MCF 10A (cell line): ENCODE measurements around the gene OSBP2. TPM values are rescaled to one million over a fixed set of nuclear protein-coding genes. Genes with fewer than 3 reads are reported as not detected.

Experiments
- BruUV-seq: library from RNA; stranded (reverse); fragments of 400-500 nt; replicated peaks from 2 replicates; lab custom pipeline; 2021; lab: Mats Ljungman, UMichigan
- CTCF ChIA-PET: fragments of 300-600 bp; sonication (Branson Sonifier 250); formaldehyde crosslinking; extraction: SDS; loops from one replicate; lab custom pipeline; 2021; ENCODE audit warnings: antibody characterized with exemption, inconsistent platforms; lab: Yijun Ruan, JAX
- POLR2A ChIA-PET: fragments of 300-600, 350-650 bp; sonication (Branson Sonifier 250); formaldehyde crosslinking; extraction: SDS; loops from one replicate; lab custom pipeline; 2020; ENCODE audit warnings: antibody characterized with exemption, inconsistent platforms; lab: Yijun Ruan, JAX
- DNase-seq: peaks from one replicate; pipeline ENCODE4 v3.0.0-alpha.2; 2018; ENCODE audit not compliant: unreplicated experiment
- H3K27ac Mint-ChIP-seq: one replicate; pipeline ENCODE4 v1.8.0; 2022; ENCODE audit warnings: mild to moderate bottlenecking, low read depth, mixed read lengths; ENCODE audit not compliant: unreplicated experiment
- H3K27me3 Mint-ChIP-seq: one replicate; pipeline ENCODE4 v1.8.0; 2022; ENCODE audit warnings: mixed read lengths; ENCODE audit not compliant: insufficient read depth, unreplicated experiment
- H3K36me3 Mint-ChIP-seq: one replicate; pipeline ENCODE4 v1.8.0; 2022; ENCODE audit warnings: mild to moderate bottlenecking, moderate library complexity, mixed read lengths; ENCODE audit not compliant: insufficient read depth, unreplicated experiment
- H3K4me1 Mint-ChIP-seq: one replicate; pipeline ENCODE4 v1.8.0; 2022; ENCODE audit warnings: mixed read lengths; ENCODE audit not compliant: insufficient read depth, unreplicated experiment
- H3K4me3 Mint-ChIP-seq: one replicate; pipeline ENCODE4 v1.8.0; 2022; ENCODE audit warnings: mild to moderate bottlenecking, moderate library complexity, mixed read lengths; ENCODE audit not compliant: unreplicated experiment
- H3K9me3 Mint-ChIP-seq: one replicate; pipeline ENCODE4 v1.8.0; 2022; ENCODE audit warnings: mixed read lengths; ENCODE audit not compliant: unreplicated experiment
- CTCF ChIP-seq: fragments of 200-600 bp; IDR thresholded peaks from one replicate; pipeline ENCODE4 v1.8.0; 2022; ENCODE audit warnings: antibody characterized with exemption, mild to moderate bottlenecking; ENCODE audit not compliant: unreplicated experiment
- intact Hi-C: fragments of 100-400 bp; cut with micrococcal nuclease; formaldehyde crosslinking; loops from 2 replicates; pipeline ENCODE4 v1.14.1; 2022
- total RNA-seq: library from RNA; stranded (reverse); gene quantifications from 2 replicates; pipeline ENCODE4 v1.2.3, GENCODE V29; 2022

Gene OSBP2
- total RNA-seq, 1 experiment from 2014 or later, result 276 TPM

GRCh38 chr22:30821863-30822215, 127.2 kb downstream of the OSBP2 start:
- no peak for DNase-seq
- peaks cover 12% of the 10 kb centered on the region for H3K36me3 Mint-ChIP-seq
- H3K27ac Mint-ChIP-seq, result peak overlapping the region; percentile 37
- H3K27me3 Mint-ChIP-seq, result no peaks in the 10 kb centered on the region
- peak overlapping the region; percentile 65 for H3K4me3 Mint-ChIP-seq
- H3K4me1 Mint-ChIP-seq, result peaks cover 27% of the 10 kb centered on the region
- H3K9me3 Mint-ChIP-seq, result no peaks in the 10 kb centered on the region
- intact Hi-C loops, result no loop called here
- no TSS peak for BruUV-seq
- TF ChIP-seq CTCF, result no peak
- ChIA-PET POLR2A (interaction anchor here (0.8 to 5.8 kb wide), 9 partner anchors 8 to 51 kb away, joined by 3 to 38 read pairs (median 5); no protein-coding TSS in a partner anchor), CTCF (interaction anchor here (0.9 to 2.0 kb wide), 6 partner anchors 8 to 99 kb away, joined by 3 to 11 read pairs (median 5); no protein-coding TSS in a partner anchor)

DNA sequence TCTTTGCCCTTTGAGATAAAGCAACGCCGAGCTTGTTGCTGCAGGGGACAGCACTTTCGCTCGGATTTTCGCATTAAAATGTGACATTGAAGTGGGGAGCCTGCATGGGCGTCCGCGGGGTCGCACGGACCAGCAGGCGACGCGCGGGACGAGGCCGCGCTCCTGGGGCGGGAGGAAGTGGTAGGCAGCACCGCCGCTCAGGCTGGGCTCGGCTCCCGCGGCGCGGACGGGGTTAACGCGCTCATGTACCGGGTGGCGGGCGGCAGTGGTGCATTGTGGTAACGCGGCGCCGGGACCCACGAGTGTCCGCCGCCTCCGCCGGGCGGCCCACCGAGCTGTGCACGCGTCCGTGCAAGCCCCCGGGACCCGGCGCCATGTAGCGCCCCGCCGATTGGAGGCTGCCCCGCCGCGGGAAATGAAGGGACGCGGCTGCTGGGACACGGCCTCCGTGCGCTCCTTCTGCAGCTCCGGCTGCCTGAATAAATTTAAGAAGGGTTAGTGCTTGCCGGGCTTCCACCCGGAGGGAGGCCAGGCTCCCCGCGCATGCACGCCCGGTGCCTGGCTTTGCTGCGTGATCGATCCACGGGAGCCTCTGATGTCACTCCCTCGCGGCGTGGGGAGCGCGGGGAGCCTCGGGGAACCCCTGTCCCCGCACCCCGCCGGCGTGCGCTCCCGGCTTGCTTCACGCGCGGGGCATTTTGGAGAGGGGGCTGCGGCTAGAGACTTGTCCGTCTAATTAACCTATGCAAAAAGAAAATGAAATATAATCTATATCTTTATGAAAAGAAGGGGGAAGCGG, 127.7 kb downstream of the OSBP2 start:
- POLR2A ChIA-PET, result interaction anchor here (0.8 to 5.8 kb wide), 10 partner anchors 7 to 51 kb away, joined by 3 to 38 read pairs (median 6); no protein-coding TSS in a partner anchor
- Mint-ChIP-seq H3K4me1 (peaks cover 32% of the 10 kb centered on the region), H3K27me3 (no peaks in the 10 kb centered on the region), H3K27ac (no peak overlapping the region), H3K36me3 (peaks cover 9% of the 10 kb centered on the region), H3K9me3 (no peaks in the 10 kb centered on the region), H3K4me3 (peak overlapping the region; percentile 65)
- TF ChIP-seq CTCF, result no peak
- CTCF ChIA-PET, result interaction anchor here (1.0 to 2.0 kb wide), 3 partner anchors 9 to 67 kb away, joined by 4 to 11 read pairs (median 6); no protein-coding TSS in a partner anchor
- BruUV-seq, result no TSS peak
- DNase-seq, result no peak
- intact Hi-C loops, result no loop called here

GRCh38 chr22:30823015-30823370, 128.3 kb downstream of the OSBP2 start:
- Mint-ChIP-seq H3K27me3 (no peaks in the 10 kb centered on the region), H3K36me3 (peaks cover 9% of the 10 kb centered on the region), H3K4me3 (peak overlapping the region; percentile 65), H3K4me1 (peaks cover 37% of the 10 kb centered on the region), H3K27ac (peak overlapping the region; percentile 70), H3K9me3 (no peaks in the 10 kb centered on the region)
- no peak for DNase-seq
- POLR2A ChIA-PET, result interaction anchor here (0.5 to 5.8 kb wide), 6 partner anchors 15 to 354 kb away, joined by 3 to 38 read pairs (median 14); no protein-coding TSS in a partner anchor
- no TSS peak for BruUV-seq
- TF ChIP-seq CTCF, result no peak
- CTCF ChIA-PET, result interaction anchor here (0.6 to 2.0 kb wide), 4 partner anchors 8 to 97 kb away, joined by 3 to 4 read pairs (median 4); no protein-coding TSS in a partner anchor
- intact Hi-C loops, result no loop called here

DNA sequence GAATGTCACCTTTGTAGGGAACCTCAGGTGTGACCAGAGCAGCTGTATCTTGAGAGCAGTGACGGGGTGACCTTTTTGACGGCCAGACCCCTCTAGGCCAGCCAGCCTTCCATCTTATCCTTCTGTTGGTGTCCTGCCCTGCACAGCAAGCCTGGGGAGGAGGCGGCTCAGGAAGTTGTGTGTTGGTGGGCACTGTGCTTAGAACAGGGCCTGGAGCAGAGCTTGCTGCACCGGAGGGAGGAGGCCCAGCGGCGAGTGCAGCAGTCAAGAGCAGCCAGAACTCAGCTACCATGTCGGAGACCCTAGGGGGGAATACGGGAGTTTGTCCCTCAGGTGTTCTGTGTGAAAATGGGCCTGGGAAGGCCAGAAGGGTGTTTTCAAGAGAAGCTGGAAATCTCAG, 129.4 kb downstream of the OSBP2 start:
- Mint-ChIP-seq H3K36me3 (peaks cover 9% of the 10 kb centered on the region), H3K4me1 (peaks cover 40% of the 10 kb centered on the region), H3K27me3 (no peaks in the 10 kb centered on the region), H3K9me3 (no peaks in the 10 kb centered on the region), H3K4me3 (no peak overlapping the region), H3K27ac (peak overlapping the region; percentile 70)
- ChIA-PET POLR2A (interaction anchor here (5.8 kb wide), 1 partner anchor 16 kb away, joined by 38 read pairs; no protein-coding TSS in a partner anchor), CTCF (interaction anchor here (0.7 to 2.5 kb wide), 3 partner anchors 9 to 96 kb away, joined by 3 to 8 read pairs (median 3); no protein-coding TSS in a partner anchor)
- BruUV-seq, result no TSS peak
- no peak for TF ChIP-seq CTCF
- intact Hi-C loops, result no loop called here
- no peak for DNase-seq
